HTERT RPE-1 (cell line): ENCODE data around the gene AFAP1L2.

Experiments
- in situ Hi-C: fragments of 300-500 bp; cut with MboI; formaldehyde crosslinking; loops from 4 replicates; pipeline ENCODE4 v1.14.3; 2020; ENCODE audit warnings: low sequenced_read_pairs

Gene AFAP1L2

GRCh38 chr10:114295393-114295792 is 108.9 kb downstream of the AFAP1L2 start:
- in situ Hi-C loops: no loop called here

- in situ Hi-C loops: no loop called here
These were observed 109.8 kb downstream of the AFAP1L2 start for GRCh38 chr10:114294549-114294948.

- in situ Hi-C loops: no loop called here
These were observed 111.2 kb downstream of the AFAP1L2 start for GRCh38 chr10:114293075-114293474.

GRCh38 chr10:114291516-114291915 is 112.8 kb downstream of the AFAP1L2 start:
- in situ Hi-C loops: no loop called here

- in situ Hi-C loops: no loop called here
These were observed 113.2 kb downstream of the AFAP1L2 start for GRCh38 chr10:114291076-114291475.

- in situ Hi-C loops: no loop called here
These were observed 114.3 kb downstream of the AFAP1L2 start for GRCh38 chr10:114290038-114290437.

GRCh38 chr10:114289096-114289436 is 115.2 kb downstream of the AFAP1L2 start:
- in situ Hi-C loops: no loop called here

GRCh38 chr10:114288424-114289095 is 115.7 kb downstream of the AFAP1L2 start:
- in situ Hi-C loops: no loop called here

GRCh38 chr10:114286921-114287320 is 117.4 kb downstream of the AFAP1L2 start:
- in situ Hi-C loops: no loop called here

- in situ Hi-C loops: no loop called here
These were observed 118.3 kb downstream of the AFAP1L2 start for GRCh38 chr10:114285961-114286441.

GRCh38 chr10:114284346-114285071 is 119.8 kb downstream of the AFAP1L2 start:
- in situ Hi-C loops: no loop called here

GRCh38 chr10:114283535-114284234 is 120.6 kb downstream of the AFAP1L2 start:
- in situ Hi-C loops: no loop called here

- in situ Hi-C loops: no loop called here
These were observed 121.2 kb downstream of the AFAP1L2 start for GRCh38 chr10:114283091-114283490.

- in situ Hi-C loops: no loop called here
These were observed 121.8 kb downstream of the AFAP1L2 start for GRCh38 chr10:114282526-114282925.

- in situ Hi-C loops: no loop called here
These were observed 122.8 kb downstream of the AFAP1L2 start for GRCh38 chr10:114281461-114281860.

GRCh38 chr10:114281006-114281405 is 123.3 kb downstream of the AFAP1L2 start:
- in situ Hi-C loops: no loop called here

GRCh38 chr10:114279901-114280644 is 124.2 kb downstream of the AFAP1L2 start:
- in situ Hi-C loops: no loop called here

GRCh38 chr10:114279289-114279688 is 125.0 kb downstream of the AFAP1L2 start:
- in situ Hi-C loops: no loop called here

- in situ Hi-C loops: no loop called here
These were observed 125.5 kb downstream of the AFAP1L2 start for GRCh38 chr10:114278884-114279191.

GRCh38 chr10:114278140-114278883 is 126.0 kb downstream of the AFAP1L2 start:
- in situ Hi-C loops: no loop called here

GRCh38 chr10:114276671-114277070 is 127.6 kb downstream of the AFAP1L2 start:
- in situ Hi-C loops: no loop called here
